Activated naive CD8-positive, alpha-beta T cell (primary cell): ENCODE results near the gene IGSF23.
"Not testable (repeated sequence)": the region's sequence is repeated elsewhere in the genome, so short reads cannot be mapped to it uniquely, and the experiment has no call there.

Experiments used
- H3K27ac Mint-ChIP-seq: one replicate; pipeline ENCODE4 v1.8.0; 2021; ENCODE audit warnings: mixed read lengths
- H3K27me3 Mint-ChIP-seq: one replicate; pipeline ENCODE4 v1.8.0; 2021; ENCODE audit warnings: mixed read lengths
- H3K36me3 Mint-ChIP-seq: one replicate; pipeline ENCODE4 v1.8.0; 2021; ENCODE audit warnings: mixed read lengths
- H3K4me1 Mint-ChIP-seq: one replicate; pipeline ENCODE4 v1.8.0; 2021; ENCODE audit warnings: low read depth, mixed read lengths
- H3K4me3 Mint-ChIP-seq: one replicate; pipeline ENCODE4 v1.8.0; 2021; ENCODE audit warnings: mild to moderate bottlenecking, mixed read lengths
- H3K9me3 Mint-ChIP-seq: one replicate; pipeline ENCODE4 v1.8.0; 2021; ENCODE audit warnings: low read depth, mixed read lengths

Gene IGSF23

DNA sequence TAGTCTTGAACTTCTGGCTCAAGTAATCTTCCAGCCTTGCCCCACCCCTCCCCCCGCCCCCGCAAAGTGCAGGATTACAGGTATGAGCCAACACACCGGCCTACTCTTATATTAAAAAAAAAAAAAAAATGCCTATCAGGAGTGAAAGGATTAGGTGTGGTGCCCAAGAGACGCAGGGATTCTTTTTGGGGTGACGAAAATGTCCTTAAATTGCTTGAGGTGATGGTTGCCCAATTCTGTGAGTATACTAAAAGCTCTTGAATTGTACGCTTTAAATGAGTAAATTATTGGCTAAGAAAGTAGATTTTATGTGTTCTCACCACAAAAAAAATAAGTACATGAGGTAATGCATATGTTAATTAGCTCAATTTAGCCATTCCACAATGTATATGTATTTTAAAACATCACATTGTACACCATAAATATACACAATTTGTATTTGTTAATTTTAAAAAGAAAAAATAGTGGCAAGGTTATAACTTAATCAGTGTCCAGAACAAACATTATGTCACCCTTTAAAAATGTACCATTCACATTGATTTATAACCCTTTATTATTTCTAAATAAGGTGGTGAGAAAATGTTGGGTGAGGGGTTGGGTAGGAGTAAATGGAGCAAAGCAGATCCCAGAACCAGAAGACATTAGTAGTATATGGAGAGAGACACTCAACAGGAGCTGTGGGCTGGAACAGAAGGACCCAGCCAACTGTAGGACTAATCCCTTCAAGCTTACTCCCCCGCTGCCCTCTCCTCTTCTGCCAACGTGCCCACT is 3.9 kb downstream of the IGSF23 start:
- Mint-ChIP-seq H3K27me3 (no peaks in the 10 kb centered on the region), H3K4me1 (no peaks in the 10 kb centered on the region), H3K9me3 (no peaks in the 10 kb centered on the region), H3K36me3 (no peaks in the 10 kb centered on the region), H3K4me3 (no peak overlapping the region), H3K27ac (no peak overlapping the region)

DNA sequence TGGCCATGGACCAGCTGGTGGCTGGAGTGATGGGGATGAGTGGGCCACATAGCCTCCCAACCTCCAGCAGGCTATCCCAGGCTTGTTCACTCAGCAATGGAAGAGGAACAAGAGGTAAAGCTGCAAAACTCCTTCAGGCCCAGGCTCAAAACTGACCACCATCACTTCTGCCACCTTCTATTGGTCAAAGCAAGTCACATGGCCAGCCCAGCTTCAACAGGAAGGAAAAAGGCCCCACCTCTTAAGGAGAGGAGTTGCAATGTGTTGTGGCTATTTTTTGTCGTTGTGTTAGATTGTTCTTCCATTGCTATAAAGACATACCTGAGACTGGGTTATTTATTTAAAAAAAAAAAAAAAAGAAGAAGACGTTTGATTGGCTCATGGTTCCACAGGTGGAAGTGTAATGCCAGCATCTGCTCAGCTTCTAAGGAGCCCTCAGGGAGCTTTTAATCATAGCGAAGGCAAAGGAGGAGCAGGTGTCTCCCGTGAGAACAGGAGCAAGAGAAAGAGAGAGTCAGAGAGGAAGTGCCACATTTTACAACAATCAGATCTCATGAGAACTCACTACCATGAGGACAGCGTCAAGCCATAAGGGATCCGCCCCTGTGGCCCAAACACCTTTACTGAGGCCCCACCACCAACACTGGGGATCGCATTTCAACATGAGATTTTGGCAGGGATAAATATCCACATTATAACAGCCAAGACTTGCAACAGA is 5.4 kb downstream of the IGSF23 start:
- Mint-ChIP-seq H3K4me3 (no peak overlapping the region), H3K27ac (no peak overlapping the region), H3K4me1 (no peaks in the 10 kb centered on the region), H3K9me3 (no peaks in the 10 kb centered on the region), H3K27me3 (no peaks in the 10 kb centered on the region), H3K36me3 (no peaks in the 10 kb centered on the region)

DNA sequence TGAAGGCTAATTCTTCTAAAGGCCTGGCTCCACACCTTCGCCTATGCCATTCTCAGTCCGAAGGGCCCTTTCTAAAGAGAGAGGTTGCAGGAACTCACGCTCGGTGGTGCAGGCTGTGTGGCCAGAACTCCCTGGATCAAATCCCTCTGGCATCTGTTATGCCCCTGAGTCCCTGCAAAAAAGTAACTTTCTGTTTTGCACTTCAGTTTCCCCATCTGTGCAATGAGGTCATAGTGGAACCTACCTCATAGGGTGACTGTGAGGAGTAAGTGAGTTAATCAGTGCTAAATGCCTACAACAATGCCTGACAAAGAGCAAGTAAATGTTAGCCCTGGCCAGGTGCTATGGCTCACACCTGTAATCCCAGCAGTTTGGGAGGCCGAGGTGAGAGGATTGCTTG is 7.3 kb downstream of the IGSF23 start:
- no peaks in the 10 kb centered on the region for H3K9me3 Mint-ChIP-seq
- no peaks in the 10 kb centered on the region for H3K4me1 Mint-ChIP-seq
- no peak overlapping the region for H3K27ac Mint-ChIP-seq
- H3K27me3 Mint-ChIP-seq = no peaks in the 10 kb centered on the region
- no peaks in the 10 kb centered on the region for H3K36me3 Mint-ChIP-seq
- no peak overlapping the region for H3K4me3 Mint-ChIP-seq

DNA sequence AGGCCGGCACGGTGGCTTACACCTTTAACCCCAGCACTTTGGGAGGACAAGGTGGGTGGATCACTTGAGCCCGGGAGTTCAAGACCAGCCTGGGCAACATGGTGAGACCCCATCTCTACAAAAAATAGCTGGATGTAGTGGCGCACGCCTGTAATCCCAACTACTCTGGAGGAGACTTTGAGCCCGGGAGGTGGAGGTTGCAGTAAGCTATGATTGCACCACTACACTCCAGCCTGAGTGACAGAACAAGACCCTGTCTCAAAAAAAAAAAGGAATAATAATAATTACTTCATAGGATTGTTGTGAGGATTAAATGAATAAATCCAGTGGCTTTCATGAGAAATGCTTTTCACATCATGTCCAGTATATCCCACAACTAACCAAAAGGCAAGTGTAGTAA is 8.0 kb downstream of the IGSF23 start:
- Mint-ChIP-seq H3K36me3 (no peaks in the 10 kb centered on the region), H3K4me3 (no peak overlapping the region), H3K27me3 (no peaks in the 10 kb centered on the region), H3K27ac (no peak overlapping the region), H3K9me3 (no peaks in the 10 kb centered on the region), H3K4me1 (no peaks in the 10 kb centered on the region)

DNA sequence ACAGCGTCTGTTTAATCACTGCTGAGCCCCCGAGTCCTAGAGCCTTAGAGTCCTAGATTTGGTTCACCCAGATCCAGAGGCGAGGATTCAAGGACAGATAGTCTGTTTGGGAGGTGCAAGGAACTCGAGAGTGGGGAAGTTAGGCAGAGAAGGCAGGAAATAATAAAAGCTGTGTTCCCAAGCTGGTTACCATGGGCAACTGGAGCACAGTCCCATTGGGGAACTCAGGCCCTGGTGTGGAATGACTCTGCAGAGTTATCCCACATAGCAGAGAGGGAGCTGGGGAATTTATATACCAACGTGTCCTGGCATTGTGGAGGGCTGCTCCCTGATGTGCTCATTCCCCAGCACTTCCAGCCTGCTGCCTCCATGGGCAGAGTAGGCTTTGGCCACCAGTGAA is 9.7 kb downstream of the IGSF23 start:
- Mint-ChIP-seq H3K4me1 (no peaks in the 10 kb centered on the region), H3K4me3 (no peak overlapping the region), H3K36me3 (no peaks in the 10 kb centered on the region), H3K27me3 (peaks cover 2% of the 10 kb centered on the region), H3K9me3 (no peaks in the 10 kb centered on the region), H3K27ac (no peak overlapping the region)

DNA sequence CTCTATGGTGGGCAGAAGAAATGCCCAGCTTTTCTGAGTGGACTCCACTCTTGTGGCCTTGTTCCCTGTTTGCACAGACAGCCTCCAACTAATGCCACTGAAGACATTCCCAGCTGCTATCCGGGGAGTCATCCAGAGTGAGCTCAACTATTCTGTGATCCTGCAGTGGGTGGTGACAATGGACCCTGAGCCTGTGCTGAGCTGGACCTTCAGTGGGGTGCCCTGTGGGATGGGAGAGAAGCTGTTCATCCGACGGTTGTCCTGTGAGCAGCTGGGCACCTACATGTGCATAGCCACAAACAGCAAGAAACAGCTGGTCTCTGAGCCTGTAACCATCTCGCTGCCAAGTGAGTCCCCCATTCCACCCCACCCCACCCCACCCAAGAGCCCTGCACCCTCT is 10.3 kb downstream of the IGSF23 start:
- Mint-ChIP-seq H3K9me3 (no peaks in the 10 kb centered on the region), H3K36me3 (no peaks in the 10 kb centered on the region), H3K4me3 (no peak overlapping the region), H3K27me3 (peaks cover 3% of the 10 kb centered on the region), H3K4me1 (no peaks in the 10 kb centered on the region), H3K27ac (no peak overlapping the region)

DNA sequence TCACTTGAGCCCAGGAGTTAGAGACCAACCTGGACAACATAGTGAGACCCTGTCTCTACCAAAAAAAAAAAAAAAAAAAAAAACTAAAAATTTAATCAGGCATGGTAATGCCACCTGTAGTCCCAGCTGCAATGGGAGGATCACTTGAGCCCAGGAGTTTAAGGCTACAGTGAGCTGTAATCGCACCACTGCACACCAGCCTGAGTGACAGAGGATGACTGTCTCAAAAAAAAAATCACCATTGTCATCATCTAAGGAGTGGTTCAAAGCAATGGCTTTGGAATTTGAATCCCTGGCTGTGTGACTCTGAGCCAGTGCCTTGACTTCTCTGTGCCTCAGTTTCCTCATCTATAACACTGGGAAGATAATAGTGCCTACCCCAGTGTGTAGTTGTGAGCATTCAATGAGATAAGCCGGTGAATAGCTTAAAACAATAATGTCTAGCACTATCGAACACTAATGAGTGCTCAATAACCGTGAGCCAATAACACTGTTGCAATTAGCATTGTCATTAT is 11.5 kb downstream of the IGSF23 start:
- Mint-ChIP-seq H3K36me3 (no peaks in the 10 kb centered on the region), H3K4me1 (no peaks in the 10 kb centered on the region), H3K9me3 (no peaks in the 10 kb centered on the region), H3K27me3 (peaks cover 6% of the 10 kb centered on the region), H3K27ac (no peak overlapping the region), H3K4me3 (no peak overlapping the region)

DNA sequence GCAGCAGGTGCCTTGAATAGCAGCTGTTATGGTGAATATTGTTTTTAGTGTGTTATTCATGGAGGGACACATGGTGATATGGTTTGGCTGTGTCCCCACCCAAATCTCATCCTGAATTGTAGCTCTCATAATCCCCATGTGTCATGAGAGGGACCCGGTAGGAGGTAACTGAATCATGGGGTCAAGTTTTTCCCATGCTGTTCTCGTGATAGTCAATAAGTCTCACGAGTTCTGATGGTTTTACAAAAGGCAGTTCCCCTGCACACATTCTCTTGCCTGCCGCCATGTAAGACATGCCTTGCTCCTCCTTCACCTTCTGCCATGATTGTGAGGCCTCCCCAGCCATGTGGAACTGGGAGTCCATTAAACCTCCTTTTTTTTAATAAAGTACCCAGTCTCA is 12.3 kb downstream of the IGSF23 start:
- H3K4me1 Mint-ChIP-seq, H3K27me3 Mint-ChIP-seq, H3K36me3 Mint-ChIP-seq, H3K9me3 Mint-ChIP-seq, H3K4me3 Mint-ChIP-seq, H3K27ac Mint-ChIP-seq: not testable (repeated sequence)

DNA sequence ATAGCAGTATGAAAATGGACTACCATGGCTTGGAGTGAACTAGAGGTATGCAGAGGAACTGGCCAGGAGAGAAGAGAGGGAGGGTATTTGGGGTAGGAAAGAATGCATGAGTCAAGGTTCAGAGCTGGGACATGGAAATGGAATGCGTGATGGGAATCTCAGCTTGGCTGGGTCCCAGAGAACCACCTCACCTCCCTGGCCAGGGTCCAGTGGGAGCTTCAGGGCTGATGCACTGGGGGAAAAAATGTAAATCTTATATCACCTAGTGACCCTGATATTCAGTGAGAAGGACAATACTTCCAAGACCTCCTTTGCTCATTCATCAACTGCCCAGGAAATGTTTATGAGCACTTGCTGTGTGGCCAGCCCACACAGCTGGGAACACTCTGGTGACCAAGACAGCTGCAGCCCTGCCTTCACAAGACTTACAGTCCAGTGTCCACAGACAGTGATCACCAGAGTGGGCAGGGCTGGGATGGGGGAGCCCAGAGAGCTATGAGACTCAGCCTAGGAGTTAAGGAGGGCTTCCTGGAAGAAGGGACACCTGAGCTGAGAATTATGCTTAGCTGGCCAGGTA is 12.8 kb downstream of the IGSF23 start:
- H3K27ac Mint-ChIP-seq = no peak overlapping the region
- H3K4me1 Mint-ChIP-seq = no peaks in the 10 kb centered on the region
- no peak overlapping the region for H3K4me3 Mint-ChIP-seq
- peaks cover 6% of the 10 kb centered on the region for H3K27me3 Mint-ChIP-seq
- no peaks in the 10 kb centered on the region for H3K36me3 Mint-ChIP-seq
- no peaks in the 10 kb centered on the region for H3K9me3 Mint-ChIP-seq

DNA sequence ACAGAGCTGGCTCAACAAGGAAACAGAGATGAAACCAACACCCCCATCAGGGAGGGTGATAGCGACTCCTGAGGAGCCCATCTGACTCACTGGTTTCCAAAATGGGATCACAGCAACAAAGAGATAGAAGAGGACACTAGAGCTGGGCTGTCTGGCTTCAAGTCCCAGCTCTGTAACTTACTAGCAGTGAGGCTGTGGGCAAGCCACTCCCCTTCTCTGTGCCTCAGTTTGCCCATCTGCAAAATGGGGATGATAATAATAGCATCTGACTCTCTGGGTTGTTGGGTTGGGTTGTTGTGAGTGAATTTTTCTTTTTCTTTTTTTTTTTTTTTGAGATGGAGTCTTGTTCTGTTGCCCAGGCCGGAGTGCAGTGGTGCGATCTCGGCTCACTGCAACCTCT is 14.3 kb downstream of the IGSF23 start:
- H3K4me1 Mint-ChIP-seq = no peaks in the 10 kb centered on the region
- H3K27ac Mint-ChIP-seq = no peak overlapping the region
- no peaks in the 10 kb centered on the region for H3K9me3 Mint-ChIP-seq
- H3K27me3 Mint-ChIP-seq = peaks cover 6% of the 10 kb centered on the region
- H3K36me3 Mint-ChIP-seq = no peaks in the 10 kb centered on the region
- no peak overlapping the region for H3K4me3 Mint-ChIP-seq

DNA sequence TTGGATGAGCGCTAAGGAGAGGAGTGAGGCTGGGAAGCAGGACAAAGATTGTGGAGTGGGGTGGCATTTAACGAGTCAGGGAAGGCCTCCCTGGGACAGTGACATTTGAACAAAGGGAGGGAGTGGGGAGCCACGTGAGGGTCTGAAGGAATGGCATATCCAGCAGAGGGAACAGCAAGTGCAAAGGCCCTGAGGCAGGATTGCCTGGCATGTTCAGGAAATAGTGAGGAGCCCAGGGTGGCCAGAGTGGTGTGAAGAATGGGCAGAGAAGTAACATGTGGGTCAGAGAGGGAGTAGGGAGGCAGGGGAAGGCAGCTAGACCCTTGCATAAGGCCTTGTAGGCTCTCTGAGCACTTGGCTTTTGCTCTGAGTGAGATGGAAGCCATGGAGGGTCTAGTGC is 15.4 kb downstream of the IGSF23 start:
- Mint-ChIP-seq H3K27ac (no peak overlapping the region), H3K4me1 (no peaks in the 10 kb centered on the region), H3K36me3 (no peaks in the 10 kb centered on the region), H3K27me3 (peaks cover 6% of the 10 kb centered on the region), H3K4me3 (no peak overlapping the region), H3K9me3 (no peaks in the 10 kb centered on the region)

DNA sequence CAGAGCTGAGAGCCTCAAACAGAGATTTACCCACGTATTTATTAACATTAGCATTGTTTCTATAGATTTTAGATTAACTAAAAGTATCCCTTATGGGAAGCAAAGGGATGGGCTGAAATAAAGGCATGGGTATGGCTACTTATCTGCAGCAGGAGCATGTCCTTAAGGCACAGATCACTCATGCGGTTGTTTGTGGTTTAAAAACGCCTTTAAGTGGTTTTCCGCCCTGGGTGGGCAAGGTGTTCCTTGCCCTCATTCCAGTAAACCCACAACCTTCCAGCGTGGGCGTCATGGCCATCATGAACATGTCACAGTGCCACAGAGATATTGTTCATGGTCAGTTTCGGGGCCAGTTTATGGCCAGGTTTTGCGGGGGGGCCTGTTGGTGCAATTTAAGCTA is 18.2 kb downstream of the IGSF23 start:
- not testable (repeated sequence) for H3K4me3 Mint-ChIP-seq, H3K9me3 Mint-ChIP-seq, H3K27ac Mint-ChIP-seq, H3K4me1 Mint-ChIP-seq, H3K27me3 Mint-ChIP-seq, H3K36me3 Mint-ChIP-seq

DNA sequence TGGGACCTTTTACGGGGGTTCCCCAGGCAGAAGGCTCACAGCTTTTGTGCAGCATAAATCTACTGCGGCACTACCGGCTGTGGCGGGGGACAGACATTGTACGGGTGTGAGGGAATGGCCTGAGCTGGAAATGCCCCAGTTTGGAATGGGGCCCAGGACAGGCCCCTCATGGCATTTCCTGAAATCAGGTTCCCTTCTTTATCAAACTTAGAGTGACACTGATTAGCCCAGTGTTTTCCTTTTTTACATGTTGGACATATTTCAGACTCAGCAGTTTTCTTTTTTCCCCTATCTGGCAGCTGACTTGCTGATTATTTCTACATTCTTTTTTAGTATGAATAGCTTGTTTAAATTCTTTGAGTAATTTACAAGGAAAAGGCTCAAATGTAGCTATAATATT is 20.7 kb downstream of the IGSF23 start:
- H3K36me3 Mint-ChIP-seq, H3K27ac Mint-ChIP-seq, H3K4me3 Mint-ChIP-seq, H3K4me1 Mint-ChIP-seq, H3K9me3 Mint-ChIP-seq, H3K27me3 Mint-ChIP-seq: not testable (repeated sequence)

DNA sequence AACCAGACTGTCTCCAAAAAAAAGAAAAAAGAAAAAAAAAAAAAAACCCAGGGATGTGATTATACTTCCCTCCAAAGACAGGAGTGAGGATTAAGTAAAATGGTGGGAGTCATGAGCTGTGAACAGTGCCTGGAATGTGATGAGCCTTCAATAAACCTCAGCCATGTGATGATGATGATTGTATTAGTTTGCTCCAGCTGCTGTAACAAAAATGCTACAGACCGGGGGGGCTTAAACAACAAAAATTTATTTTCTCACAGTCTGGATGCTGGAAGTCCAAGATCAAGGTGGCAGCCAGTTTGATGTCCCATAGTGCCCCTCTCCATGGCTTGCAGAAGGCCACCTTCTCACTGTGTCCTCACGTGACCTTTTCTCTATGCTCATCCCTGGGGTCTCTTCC is 21.4 kb downstream of the IGSF23 start:
- Mint-ChIP-seq H3K27me3 (peaks cover 4% of the 10 kb centered on the region), H3K9me3 (no peaks in the 10 kb centered on the region), H3K4me3 (no peak overlapping the region), H3K27ac (no peak overlapping the region), H3K4me1 (no peaks in the 10 kb centered on the region), H3K36me3 (peaks cover 3% of the 10 kb centered on the region)

DNA sequence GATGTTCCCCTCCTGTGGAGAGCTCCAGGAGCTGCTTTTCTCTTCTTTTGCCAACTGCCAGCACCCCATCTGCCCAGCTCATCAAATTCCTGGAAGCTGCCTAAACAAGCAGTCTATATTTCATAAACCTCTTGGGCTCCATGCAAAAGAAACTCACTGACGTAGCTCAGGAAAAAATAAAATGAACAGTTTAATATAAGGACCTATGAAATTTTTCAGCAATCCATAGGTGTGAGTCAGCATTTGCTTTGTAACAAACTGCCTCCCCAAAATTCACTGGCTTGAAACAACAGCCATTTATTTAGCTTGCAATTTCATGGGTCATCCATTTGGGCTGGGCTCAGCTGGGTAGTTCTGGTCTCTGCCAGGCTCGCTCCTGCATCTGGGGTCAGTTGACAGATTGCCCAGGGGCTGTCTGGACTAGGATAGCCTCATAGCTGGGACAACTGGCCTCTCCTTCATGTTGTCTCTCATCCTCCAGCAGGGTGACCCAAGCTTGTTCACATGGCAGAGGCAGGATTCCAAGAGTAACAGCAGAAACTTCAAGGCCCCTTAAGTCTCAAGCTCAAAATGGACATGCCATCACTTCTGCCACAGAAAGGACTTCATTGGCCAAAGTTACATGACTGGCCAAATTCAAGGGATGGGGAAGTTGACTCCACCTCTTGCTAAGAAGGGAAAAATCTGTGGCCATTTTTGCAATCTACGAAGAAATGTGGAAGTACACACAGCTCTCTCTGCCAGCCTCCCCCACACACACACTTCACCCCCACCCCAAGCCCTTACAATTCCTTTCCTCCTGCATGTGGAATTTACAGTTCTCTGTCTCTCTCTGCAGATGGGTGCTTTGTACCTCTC is 22.4 kb downstream of the IGSF23 start:
- Mint-ChIP-seq H3K4me3 (no peak overlapping the region), H3K27ac (no peak overlapping the region), H3K36me3 (peaks cover 3% of the 10 kb centered on the region), H3K27me3 (peaks cover 4% of the 10 kb centered on the region), H3K9me3 (no peaks in the 10 kb centered on the region), H3K4me1 (no peaks in the 10 kb centered on the region)
